NCI-H526 (cell line): Measurements from ENCODE around the gene RUNX2.
"Not testable (repeated sequence)": the region's sequence is repeated elsewhere in the genome, so short reads cannot be mapped to it uniquely, and the experiment has no call there.

Experiments
- DNase-seq, 2 experiments: peaks; one replicate each; lab custom pipeline; 2025; lab: John Stamatoyannopoulos, UW

Gene RUNX2

DNA sequence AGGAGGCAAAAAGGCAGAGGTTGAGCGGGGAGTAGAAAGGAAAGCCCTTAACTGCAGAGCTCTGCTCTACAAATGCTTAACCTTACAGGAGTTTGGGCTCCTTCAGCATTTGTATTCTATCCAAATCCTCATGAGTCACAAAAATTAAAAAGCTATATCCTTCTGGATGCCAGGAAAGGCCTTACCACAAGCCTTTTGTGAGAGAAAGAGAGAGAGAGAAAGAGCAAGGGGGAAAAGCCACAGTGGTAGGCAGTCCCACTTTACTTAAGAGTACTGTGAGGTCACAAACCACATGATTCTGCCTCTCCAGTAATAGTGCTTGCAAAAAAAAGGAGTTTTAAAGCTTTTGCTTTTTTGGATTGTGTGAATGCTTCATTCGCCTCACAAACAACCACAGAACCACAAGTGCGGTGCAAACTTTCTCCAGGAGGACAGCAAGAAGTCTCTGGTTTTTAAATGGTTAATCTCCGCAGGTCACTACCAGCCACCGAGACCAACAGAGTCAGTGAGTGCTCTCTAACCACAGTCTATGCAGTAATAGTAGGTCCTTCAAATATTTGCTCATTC, at the start of gene RUNX2:
Gene RUNX2 (plus strand): TSS at position 375 of the 567 bp plus-strand sequence. CDS start 397 bp downstream, outside the sequence.
- DNase-seq, result no peak

DNA sequence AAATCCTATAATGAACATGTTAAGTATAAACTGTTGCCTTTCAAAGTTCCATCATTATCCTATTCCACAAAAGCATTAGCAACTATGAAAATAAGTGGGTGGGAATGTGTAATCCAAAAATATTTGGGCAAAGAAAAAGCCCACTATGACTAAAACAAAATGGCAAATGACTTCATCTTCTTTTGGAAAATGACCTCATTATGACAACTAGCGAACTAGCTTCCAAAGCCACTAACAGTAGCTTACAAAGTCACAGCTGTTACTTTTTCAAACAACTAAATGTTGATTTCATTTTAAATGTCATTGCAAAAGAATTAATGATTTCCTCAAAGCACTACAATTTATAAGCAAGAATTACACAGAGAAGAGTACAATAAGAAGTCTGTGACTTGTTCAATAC, 49.8 kb upstream of the RUNX2 start:
- DNase-seq, result no peak

DNA sequence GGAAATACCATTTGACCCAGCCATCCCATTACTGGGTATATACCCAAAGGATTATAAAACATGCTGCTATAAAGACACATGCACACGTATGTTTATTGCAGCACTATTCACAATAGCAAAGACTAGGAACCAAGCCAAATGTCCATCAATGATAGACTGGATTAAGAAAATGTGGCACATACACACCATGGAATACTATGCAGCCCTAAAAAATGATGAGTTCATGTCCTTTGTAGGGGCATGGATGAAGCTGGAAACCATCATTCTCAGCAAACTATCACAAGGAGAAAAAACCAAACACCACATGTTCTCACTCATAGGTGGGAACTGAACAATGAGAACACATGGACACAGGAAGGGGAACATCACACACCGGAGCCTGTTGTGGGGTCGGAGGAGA, 41.4 kb upstream of the RUNX2 start:
- not testable (repeated sequence) for DNase-seq

DNA sequence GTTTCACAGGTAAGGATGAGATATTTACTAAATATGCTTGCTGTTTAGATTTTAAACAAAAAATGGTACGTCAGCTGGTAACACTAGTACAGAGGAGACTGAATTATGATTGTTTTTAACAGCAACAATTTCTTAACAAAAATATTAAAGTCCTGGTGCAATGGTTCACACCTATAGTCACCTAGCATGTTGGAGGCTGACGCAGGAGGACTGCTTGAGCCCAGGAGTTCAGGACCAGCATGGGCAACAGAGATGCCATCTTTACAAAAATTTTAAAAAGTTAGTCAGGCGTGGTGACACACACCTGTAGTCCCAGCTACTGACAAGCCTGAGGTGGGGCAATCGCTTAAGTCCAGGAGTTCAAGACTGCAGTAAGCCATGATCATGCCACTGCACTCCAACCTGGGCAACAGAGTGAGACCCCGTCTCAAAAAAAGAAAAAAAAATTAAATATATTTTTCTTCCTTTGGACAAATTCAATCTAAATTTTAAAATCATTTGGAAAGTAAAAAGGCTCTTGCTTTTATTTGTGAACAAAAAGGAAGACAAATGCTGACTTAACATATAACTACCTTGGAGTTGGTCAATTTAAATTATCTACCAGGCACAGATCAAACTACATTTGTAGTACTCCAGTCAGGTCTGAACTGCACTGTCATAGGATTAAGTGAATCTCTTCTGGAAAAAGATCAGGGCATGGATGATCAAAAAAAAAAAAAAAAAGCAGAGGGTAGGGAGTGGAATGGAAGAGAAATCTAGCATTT, 38.2 kb upstream of the RUNX2 start:
- DNase-seq, result no peak

DNA sequence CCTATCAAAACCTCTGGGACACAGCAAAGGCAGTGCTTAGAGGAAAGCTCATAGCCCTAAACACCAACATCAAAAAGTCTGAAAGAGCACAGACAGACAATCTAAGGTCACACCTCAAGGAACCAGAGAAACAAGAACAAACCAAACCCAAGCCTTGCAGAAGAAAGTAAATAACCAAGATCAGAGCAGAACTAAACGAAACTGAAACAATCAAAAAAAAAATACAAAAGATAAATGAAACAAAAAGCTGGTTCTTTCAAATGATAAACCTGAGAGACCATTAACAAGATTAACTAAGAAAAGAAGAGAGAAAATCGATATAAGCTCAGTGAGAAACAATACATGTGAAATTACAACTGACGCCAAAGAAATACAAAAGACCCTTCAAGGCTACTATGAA, 34.8 kb upstream of the RUNX2 start:
- no peak for DNase-seq

DNA sequence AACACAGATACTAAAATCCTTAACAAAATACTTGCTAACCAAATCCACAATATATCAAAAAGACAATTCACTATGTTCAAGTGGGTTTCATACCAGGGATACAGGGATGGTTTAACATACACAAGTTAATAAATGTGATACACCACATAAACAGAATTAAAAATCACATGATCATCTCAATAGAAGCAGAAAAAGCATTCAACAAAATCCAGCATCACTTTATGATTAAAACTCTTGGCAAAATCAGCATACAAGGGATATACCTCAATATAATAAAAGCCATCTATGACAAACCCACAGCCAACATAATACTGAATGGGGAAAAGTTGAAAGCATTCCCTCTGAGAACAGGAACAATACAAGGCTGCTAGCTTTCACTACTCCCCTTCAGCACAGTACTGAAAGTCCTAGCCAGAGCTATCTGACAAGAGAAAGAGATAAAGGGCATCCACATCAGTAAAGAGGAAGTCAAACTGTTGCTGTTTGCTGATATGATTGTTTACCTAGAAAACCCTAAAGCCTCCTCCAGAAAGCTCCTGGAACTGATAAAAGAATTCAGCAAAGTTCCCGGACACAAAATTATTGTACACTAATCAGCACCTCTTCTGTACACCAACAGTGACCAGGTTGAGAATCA, 33.9 kb upstream of the RUNX2 start:
- not testable (repeated sequence) for DNase-seq

DNA sequence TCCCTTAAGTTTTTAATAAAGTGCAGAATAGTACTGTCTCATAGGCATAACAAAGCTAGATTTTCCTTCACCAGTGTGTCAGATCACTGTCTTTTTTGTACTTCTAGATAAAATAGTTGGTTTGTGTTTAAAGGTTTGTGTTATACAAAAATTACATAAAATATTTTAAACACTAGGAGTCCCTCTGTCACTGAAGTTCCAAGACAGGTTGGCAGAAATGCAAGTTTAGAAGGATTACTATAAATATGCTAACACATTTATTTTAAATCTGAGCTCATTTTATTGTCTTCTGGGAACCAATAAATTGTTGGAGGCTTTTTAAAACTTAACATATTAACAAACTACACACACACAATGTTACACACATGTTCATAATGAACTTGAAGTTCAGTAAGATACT, 30.8 kb upstream of the RUNX2 start:
- DNase-seq, result no peak

DNA sequence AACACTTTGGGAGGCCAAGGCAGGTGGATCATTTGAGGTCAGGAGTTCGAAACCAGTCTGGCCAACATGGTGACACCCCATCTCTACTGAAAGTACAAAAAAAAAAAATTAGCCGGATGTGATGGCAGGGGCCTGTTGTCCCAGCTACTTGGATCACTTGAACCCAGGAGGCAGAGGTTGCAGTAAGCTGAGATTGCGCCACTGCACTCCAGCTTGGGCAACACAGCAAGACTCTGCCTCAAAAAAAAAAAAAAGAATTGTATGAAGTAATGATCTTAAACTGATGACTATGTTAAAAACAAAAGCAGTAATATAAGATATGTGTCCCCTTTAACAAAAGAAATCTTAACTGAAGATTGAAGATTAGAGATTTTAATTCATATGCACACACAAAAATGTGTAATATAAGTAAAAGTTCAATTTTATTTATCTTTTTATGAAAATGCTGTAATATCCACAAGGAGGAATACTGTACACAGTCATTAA, 29.0 kb upstream of the RUNX2 start:
- DNase-seq, result no peak

DNA sequence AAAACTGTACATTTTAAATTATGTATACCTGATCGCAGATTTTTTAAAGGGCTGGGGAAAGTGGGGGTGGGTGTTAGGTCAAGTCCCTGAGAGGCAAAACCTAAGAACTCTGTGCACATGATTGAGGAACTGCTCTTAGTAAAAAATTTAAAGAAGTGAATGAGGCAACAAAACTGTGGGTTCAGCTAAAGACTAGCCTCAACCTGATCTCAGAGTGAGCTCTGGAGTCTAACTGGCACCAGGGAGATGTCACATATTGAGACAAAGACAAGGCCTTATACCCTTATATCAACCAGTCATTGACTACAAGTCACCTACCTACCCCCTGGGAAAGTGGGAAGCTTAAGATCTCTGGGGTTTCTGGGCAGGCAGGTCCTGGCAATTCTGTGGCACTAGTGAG, 27.4 kb upstream of the RUNX2 start:
- no peak for DNase-seq

DNA sequence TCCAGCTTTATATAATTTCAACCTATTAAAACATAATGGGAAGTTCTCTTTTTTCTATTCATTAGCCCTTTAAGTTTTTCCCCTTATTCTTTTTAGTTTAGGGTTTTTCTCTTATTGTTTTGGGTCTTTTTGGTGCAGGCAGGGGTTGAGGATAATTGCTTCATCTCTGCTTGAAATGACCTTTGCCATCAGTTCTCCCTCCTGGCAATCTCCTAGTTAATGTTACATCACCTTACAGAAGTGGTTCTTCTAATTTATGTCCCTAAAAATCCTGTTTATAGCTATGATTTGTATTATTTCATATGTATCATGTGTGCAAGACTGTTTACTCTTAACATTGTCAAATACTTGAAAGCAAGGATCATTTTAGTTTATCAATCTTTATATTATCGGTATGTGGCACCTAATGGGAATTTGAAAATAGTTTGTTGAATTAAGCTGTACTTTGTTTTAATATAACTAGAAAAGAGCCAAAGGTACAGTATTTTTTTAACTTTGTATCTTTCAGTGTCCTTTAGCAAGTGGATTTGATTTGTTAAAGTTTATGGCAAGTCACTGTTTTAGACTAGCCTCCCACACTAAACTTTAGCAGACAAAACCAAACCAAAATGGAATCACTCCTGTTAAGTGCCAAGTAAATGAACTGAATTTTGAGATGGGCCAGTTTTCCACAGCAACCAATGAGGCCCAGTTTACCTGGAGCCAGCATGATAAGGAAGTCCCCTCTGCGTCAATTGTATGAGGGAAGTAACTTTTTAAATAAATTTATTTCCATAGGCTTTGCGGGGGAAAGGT, 26.6 kb upstream of the RUNX2 start:
- DNase-seq, result no peak

DNA sequence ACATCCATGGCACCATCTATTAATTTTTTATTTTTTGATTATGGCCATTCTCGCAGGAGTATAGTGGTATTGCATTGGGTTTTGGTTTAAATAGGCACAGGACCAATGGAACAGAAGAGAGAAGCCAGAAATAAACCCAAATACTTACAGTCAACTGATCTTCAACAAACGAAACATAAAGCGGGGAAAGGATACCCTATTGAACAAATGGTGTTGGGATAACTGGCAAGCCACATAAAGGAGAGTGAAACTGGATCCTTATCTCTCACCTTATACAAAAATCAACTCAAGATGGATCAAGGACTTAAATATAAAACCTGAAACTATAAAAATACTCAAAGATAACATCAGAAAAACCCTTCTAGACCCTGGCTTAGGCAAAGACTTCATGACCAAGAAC, 25.3 kb upstream of the RUNX2 start:
- DNase-seq, result no peak

DNA sequence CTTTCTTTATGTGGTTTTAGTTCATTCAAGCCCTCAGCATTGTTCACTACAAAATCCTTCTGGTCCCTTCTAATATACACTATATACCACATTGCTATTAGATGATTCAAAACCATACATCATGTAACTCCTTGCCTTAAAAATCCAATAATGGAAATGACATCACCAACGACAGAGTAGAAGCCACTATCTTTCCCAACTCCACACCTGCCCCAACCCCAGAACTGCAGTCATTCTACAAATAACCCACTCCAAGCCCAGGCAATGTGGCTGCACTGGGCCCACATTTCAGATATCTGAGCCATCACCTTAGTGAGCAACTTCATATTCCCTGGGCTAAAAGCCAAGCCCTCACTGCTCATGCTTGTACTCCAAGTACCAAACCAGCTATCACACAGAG, 22.6 kb upstream of the RUNX2 start:
- DNase-seq, result no peak

DNA sequence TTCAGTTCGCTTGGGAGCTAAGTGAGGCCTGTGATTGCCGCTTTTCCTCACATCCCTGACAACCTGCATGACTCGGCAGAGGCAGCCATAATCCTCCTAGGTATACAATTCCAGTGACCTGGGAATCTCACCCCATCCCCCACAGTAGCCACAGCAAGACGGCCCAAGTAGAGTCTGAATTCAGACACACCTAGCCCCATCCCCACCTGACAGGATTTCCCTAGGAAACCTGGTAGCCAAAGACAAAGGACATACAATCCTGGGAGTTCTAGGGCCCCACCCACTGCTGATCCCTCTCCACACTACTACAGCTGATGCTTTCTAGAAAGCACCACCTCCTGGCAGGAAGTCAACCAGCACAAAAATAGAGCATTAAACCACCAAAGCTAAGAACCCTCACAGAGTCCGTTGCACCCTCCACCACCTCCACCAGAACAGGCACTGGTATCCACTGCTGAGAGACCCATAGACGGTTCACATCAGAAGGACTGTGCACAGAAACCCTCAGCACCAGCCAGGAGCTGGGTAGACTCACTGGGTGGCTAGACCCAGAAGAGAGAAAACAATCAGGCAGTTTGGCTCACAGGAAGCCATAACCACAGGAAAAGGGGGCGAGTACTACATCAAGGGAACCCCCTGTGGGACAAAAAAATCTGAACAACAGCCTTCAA, 17.9 kb upstream of the RUNX2 start:
- no peak for DNase-seq

DNA sequence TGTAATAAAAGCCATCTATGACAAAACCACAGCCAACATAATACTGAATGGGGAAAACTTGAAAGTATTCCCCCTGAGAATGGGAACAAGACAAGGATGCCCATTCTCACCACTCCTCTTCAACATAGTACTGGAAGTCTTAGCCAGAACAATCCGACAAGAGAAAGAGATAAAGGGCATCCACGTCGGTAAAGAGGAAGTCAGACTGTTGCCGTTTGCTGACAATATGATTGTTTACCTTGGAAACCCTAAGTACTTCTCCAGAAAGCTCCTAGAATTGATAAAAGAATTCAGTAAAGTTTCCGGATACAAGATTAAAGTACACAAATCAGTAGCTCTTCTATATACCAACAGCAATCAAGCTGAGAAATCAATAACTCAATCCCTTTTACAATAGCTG, 14.0 kb upstream of the RUNX2 start:
- DNase-seq, result no peak

DNA sequence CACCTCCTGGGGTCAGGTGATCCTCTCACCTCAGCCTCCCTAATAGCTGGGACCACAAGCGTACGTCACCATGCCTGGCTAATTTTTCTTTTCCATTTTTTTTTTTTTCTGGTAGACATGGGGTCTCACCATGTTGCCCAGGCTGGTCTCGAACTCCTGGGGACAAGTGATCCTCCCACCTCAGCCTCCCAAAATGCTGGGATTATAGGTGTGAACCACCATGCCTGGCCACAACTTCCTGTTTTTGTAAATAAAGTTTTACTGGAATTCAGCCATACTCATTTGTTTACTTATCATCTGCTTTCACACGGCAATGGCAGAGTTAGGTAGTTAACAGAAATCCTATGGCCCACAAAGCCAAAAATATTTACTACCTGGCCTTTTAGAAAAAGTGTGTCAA, 7.8 kb upstream of the RUNX2 start:
- DNase-seq, result no peak

DNA sequence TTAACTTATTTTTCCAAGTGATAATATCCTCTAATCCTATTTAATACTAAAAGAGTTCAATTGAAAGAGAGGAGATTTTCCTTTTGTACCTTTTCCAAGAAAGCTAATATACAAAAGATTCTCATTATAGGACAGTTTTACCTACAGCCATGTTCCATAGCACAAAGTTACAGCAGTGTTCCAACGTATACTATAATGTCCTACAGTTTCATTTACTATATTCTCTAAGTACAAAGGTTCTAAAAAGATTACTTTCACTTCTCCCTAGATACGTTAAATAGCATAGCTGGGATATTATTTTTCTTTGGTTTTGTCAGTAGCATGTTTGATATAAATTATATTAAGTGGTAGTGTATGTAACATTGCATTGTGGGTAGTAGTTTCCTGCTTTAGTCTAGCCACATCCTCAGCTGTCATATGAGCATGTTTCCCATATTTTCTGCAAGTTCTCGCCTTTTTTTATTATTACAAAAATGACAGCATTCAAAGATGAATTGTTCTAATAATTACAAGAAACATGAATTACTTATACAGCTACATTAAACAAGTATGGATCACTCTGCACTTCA, 4.4 kb upstream of the RUNX2 start:
- DNase-seq, result no peak

DNA sequence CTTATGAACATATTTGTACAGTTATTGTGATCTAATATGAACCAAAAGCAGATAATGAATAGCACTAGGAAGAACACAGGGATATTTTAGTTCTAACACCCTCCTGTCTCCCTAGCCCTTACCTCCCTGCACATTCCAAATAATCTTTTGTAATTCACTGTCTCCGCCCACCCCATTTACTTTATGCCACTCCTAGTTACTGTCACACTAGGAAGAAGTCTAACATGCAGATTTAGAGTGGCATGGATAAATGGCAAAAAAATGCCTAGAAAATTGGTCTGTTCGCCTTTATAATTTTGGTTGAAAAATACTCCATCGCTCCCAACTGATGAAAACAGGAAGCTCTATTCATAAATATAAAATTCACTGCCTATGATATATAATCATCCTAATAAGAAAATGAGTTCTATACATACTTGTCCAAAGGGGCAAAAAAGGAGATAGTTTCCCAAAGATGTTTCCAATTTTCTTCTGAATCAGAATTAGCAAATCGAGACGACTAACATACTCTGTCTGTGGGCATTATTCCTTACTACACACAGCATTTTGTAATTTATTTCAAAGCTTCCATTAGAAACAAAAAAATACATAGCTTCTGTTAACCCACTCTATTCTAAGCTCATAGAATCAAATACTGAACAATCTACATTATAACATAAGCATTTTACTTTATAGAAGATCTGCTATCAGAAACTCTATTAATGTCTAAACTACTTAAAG, 1.3 kb upstream of the RUNX2 start:
- no peak for DNase-seq

DNA sequence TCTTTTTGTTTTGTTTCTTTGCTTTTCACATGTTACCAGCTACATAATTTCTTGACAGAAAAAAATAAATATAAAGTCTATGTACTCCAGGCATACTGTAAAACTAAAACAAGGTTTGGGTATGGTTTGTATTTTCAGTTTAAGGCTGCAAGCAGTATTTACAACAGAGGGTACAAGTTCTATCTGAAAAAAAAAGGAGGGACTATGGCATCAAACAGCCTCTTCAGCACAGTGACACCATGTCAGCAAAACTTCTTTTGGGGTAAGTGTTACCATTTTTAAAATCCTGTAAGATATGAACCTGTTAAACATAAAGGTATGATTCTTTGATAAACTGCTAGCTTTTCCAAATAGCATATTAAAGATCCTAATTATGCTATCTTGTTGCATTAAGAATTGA, 393 bp downstream of the RUNX2 start:
- no peak for DNase-seq

DNA sequence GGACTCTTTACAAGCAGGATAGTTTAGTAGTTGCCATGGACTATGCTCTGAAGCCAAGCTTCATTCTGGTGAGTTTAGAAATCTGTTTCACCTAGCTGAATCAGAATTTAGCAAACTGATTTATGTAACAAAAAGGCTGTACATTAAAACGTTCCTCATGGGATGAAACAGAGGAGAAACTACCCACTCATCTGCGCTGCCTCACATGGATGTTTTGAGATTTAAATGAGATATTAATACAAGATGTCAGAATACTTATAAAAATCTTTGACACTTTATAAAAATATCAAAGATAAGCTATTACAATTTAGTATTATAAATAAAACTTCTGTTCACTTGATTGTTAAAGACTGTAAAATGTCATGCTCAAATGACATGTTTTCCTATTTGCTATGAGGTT, 16.8 kb downstream of the RUNX2 start:
- no peak for DNase-seq

DNA sequence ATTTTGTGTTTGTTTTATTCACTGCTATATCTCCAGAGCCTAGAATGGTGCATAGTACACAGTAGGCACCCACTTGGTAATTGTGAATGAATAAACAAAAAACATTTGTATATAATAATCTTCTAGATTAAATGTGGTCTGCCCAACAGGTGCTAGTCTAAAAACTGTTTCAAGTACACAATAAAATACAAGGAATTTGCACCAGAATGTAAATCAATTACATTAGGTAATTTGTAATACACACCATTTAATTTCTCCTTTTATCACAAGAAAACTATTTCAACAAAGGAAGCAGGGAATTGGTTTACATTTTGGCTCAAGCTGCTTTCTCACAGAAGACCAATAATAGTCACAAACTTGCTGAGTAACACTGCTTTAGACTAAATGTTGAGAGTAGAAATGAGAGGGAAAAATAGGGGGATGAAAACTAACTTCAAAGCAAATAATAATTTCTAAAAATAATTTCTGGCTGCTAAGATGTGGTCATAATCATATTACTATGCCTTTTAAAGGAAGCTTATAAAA, 22.1 kb downstream of the RUNX2 start:
- no peak for DNase-seq

DNA sequence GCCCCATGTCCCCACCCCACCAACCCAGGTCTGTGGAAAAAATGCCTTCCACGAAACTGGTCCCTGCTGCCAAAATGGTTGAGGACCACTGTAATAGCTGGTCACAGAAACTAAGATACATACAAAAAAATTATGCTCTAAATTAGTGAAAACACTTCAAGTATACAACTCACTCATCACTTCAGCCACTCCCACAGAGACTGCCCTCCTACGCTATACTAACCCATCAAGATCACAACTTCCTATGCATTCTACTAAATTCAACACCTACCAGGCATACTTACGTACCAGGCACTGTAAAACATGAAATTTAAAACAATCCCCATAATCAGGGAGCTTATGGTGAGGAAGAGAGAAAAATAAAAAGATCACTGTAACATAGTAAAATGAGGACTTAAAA, 22.9 kb downstream of the RUNX2 start:
- DNase-seq, result no peak
